HG02588 (cell line): ENCODE results near the gene C18orf32.
"Not testable (repeated sequence)": the region's sequence is repeated elsewhere in the genome, so short reads cannot be mapped to it uniquely, and the experiment has no call there.

Source experiments
- ATAC-seq: cut with Tn5 transposase; IDR thresholded peaks from one replicate; pipeline ENCODE4 v1.9.1; 2021; ENCODE audit warnings: mild to moderate bottlenecking, moderate library complexity; ENCODE audit not compliant: unreplicated experiment

C18orf32 gene

GRCh38 chr18:49486953-49487710 lies at the start of gene C18orf32:
C18orf32 (minus strand) TSS chr18:49487234; CDS start chr18:49483748, 3,486 bp downstream.
- ATAC-seq: peak; percentile 94

- no peak for ATAC-seq
Observed at GRCh38 chr18:49534846-49535601, 48.0 kb upstream of the C18orf32 start.

- ATAC-seq: no peak
Observed at GRCh38 chr18:49531678-49532153, 44.7 kb upstream of the C18orf32 start.

- no peak for ATAC-seq
Observed at GRCh38 chr18:49529596-49529995, 42.6 kb upstream of the C18orf32 start.

GRCh38 chr18:49527631-49528327 lies 40.7 kb upstream of the C18orf32 start:
- ATAC-seq: no peak

- ATAC-seq: no peak
Observed at GRCh38 chr18:49525981-49526380, 38.9 kb upstream of the C18orf32 start.

- no peak for ATAC-seq
Observed at GRCh38 chr18:49524951-49525350, 37.9 kb upstream of the C18orf32 start.

GRCh38 chr18:49524349-49524748 lies 37.3 kb upstream of the C18orf32 start:
- ATAC-seq: no peak

- not testable (repeated sequence) for ATAC-seq
Observed at GRCh38 chr18:49523580-49524093, 36.6 kb upstream of the C18orf32 start.

GRCh38 chr18:49521216-49521835 lies 34.3 kb upstream of the C18orf32 start:
- ATAC-seq: no peak

GRCh38 chr18:49520661-49521145 lies 33.7 kb upstream of the C18orf32 start:
- ATAC-seq: no peak

- no peak for ATAC-seq
Observed at GRCh38 chr18:49519101-49519971, 32.3 kb upstream of the C18orf32 start.

- no peak for ATAC-seq
Observed at GRCh38 chr18:49517483-49517882, 30.4 kb upstream of the C18orf32 start.

- ATAC-seq: no peak
Observed at GRCh38 chr18:49515516-49515915, 28.5 kb upstream of the C18orf32 start.

GRCh38 chr18:49515003-49515402 lies 28.0 kb upstream of the C18orf32 start:
- not testable (repeated sequence) for ATAC-seq

GRCh38 chr18:49514577-49514976 lies 27.5 kb upstream of the C18orf32 start:
- ATAC-seq: no peak

- ATAC-seq: not testable (repeated sequence)
Observed at GRCh38 chr18:49512876-49513275, 25.8 kb upstream of the C18orf32 start.

GRCh38 chr18:49510393-49511115 lies 23.5 kb upstream of the C18orf32 start:
- no peak for ATAC-seq

- not testable (repeated sequence) for ATAC-seq
Observed at GRCh38 chr18:49506438-49506837, 19.4 kb upstream of the C18orf32 start.
